ENCODE results near the gene PHF12. TPM values are rescaled to one million over a fixed set of nuclear protein-coding genes. Genes with fewer than 3 reads are reported as not detected.

PHF12 gene
- total and polyA plus RNA-seq, 2 of the 4 experiments (the other 2 are of a cell fraction) = 24.4 to 25.6 TPM

DNA sequence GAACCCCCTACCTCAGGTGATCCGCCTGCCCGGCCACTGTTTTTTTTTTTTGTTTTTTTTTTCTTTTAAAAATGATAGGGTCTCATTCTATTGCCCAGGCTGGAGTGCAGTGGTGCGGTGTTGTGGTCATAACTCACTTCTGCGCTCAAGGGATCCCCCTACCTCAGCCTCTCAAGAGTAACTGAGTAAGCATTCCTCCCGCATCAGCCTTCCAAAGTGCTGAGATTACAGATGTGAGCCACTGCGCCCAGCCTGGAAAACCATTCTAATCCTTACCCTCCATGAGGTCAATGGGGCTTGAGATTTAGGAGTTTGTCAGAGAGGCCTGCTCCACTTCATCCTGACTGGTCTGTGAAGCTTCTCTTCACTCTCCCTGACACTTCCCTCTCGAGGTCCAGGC lies 84.0 kb downstream of the PHF12 start:
- WGBS, 2 experiments (ENCODE audit: extremely low coverage in 2 of 2, insufficient read length in 1 of 2) = no CpG with 5 or more reads among the region's 7 CpGs
- H2AFZ ChIP-seq (replicated peaks; ENCODE audit: low read length, poor library complexity) = no peak overlapping the region
- no peaks in the 10 kb centered on the region for H3K9me1 ChIP-seq (ENCODE audit: insufficient read depth, low read length)
- no peak overlapping the region for H2BK20ac ChIP-seq (ENCODE audit: low read depth, low read length)
- no peak overlapping the region for H2AK9ac ChIP-seq (replicated peaks; ENCODE audit: low read depth, low read length, poor library complexity)
- H3K79me1 ChIP-seq (ENCODE audit: low read depth in 1 of 2, low read length in 2 of 2) = no peaks in the 10 kb centered on the region
- no peak overlapping the region for H3K4me2 ChIP-seq (ENCODE audit: low read depth, low read length)
- H3K9ac ChIP-seq (ENCODE audit: low read depth, low read length) = no peak overlapping the region
- H3K27ac ChIP-seq (ENCODE audit: insufficient read depth, low read length) = no peak overlapping the region
- H3K18ac ChIP-seq (ENCODE audit: low read depth, low read length) = no peak overlapping the region
- no peak overlapping the region for H3K4me3 ChIP-seq (ENCODE audit: insufficient read depth, low read depth, low read length)
- TF ChIP-seq RFX5 (IDR thresholded peaks at IDR 0.05; ENCODE audit: low read depth, low read length) = no peak
- no peak for TF ChIP-seq MXI1 (IDR thresholded peaks at IDR 0.05; ENCODE audit: borderline replicate concordance, low read depth, low read length)
- TF ChIP-seq NFE2L2 (IDR thresholded peaks at IDR 0.05; ENCODE audit: low read depth, low read length) = no peak
- TF ChIP-seq RAD21 (IDR thresholded peaks at IDR 0.05; ENCODE audit: low read length) = no peak
- TF ChIP-seq SMC3 (IDR thresholded peaks at IDR 0.05; ENCODE audit: low read depth, low read length) = no peak
- TF ChIP-seq BHLHE40 (IDR thresholded peaks at IDR 0.05; ENCODE audit: low read depth, low read length) = no peak
- no peak for TF ChIP-seq POLR2A (IDR thresholded peaks at IDR 0.05; ENCODE audit: low read depth, low read length)
- no peak for TF ChIP-seq CEBPB (IDR thresholded peaks at IDR 0.05; ENCODE audit: low read depth, low read length)
- no peak for TF ChIP-seq CHD1 (IDR thresholded peaks at IDR 0.05; ENCODE audit: low read depth, low read length)
- TF ChIP-seq MAZ (IDR thresholded peaks at IDR 0.05; ENCODE audit: borderline replicate concordance, low read depth, low read length) = no peak
- TF ChIP-seq, protein P1, sequence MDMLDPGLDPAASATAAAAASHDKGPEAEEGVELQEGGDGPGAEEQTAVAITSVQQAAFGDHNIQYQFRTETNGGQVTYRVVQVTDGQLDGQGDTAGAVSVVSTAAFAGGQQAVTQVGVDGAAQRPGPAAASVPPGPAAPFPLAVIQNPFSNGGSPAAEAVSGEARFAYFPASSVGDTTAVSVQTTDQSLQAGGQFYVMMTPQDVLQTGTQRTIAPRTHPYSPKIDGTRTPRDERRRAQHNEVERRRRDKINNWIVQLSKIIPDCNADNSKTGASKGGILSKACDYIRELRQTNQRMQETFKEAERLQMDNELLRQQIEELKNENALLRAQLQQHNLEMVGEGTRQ (IDR thresholded peaks at IDR 0.05; ENCODE audit: low read depth, low read length) = no peak
- no peak for TF ChIP-seq MAFK (IDR thresholded peaks at IDR 0.05; ENCODE audit: low read depth, low read length)
- TF ChIP-seq RCOR1 (IDR thresholded peaks at IDR 0.05; ENCODE audit: insufficient replicate concordance, low read length) = no peak
- no peak for TF ChIP-seq FOS (IDR thresholded peaks at IDR 0.05; ENCODE audit: low read depth, low read length)
- TF ChIP-seq, protein P2, sequence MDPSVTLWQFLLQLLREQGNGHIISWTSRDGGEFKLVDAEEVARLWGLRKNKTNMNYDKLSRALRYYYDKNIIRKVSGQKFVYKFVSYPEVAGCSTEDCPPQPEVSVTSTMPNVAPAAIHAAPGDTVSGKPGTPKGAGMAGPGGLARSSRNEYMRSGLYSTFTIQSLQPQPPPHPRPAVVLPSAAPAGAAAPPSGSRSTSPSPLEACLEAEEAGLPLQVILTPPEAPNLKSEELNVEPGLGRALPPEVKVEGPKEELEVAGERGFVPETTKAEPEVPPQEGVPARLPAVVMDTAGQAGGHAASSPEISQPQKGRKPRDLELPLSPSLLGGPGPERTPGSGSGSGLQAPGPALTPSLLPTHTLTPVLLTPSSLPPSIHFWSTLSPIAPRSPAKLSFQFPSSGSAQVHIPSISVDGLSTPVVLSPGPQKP (IDR thresholded peaks at IDR 0.05; ENCODE audit: borderline replicate concordance, low read depth, low read length) = no peak
- TF ChIP-seq, protein P3, sequence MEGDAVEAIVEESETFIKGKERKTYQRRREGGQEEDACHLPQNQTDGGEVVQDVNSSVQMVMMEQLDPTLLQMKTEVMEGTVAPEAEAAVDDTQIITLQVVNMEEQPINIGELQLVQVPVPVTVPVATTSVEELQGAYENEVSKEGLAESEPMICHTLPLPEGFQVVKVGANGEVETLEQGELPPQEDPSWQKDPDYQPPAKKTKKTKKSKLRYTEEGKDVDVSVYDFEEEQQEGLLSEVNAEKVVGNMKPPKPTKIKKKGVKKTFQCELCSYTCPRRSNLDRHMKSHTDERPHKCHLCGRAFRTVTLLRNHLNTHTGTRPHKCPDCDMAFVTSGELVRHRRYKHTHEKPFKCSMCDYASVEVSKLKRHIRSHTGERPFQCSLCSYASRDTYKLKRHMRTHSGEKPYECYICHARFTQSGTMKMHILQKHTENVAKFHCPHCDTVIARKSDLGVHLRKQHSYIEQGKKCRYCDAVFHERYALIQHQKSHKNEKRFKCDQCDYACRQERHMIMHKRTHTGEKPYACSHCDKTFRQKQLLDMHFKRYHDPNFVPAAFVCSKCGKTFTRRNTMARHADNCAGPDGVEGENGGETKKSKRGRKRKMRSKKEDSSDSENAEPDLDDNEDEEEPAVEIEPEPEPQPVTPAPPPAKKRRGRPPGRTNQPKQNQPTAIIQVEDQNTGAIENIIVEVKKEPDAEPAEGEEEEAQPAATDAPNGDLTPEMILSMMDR (conservative IDR thresholded peaks at IDR 0.05; ENCODE audit: low read depth, low read length) = no peak
- no peak overlapping the region for H2BK5ac ChIP-seq (ENCODE audit: low read depth, low read length, poor library complexity, severe bottlenecking)
- no peak overlapping the region for H3K56ac ChIP-seq (ENCODE audit: extremely low read depth, insufficient read depth, low read length)
- no peaks in the 10 kb centered on the region for H4K20me1 ChIP-seq (ENCODE audit: insufficient read depth, low read length)
- H4K91ac ChIP-seq (ENCODE audit: insufficient read depth, low read depth, low read length) = no peak overlapping the region
- H2BK15ac ChIP-seq (ENCODE audit: low read depth, low read length) = no peak overlapping the region
- no peak for ATAC-seq (ENCODE audit: low read depth)
- ChIA-PET CTCF (interaction anchor here (0.6 kb wide), 1 partner anchor 35 kb away, joined by 4 read pairs; no protein-coding TSS in a partner anchor), POLR2A (ENCODE audit: unreplicated experiment) (no interaction called here)
- H4K8ac ChIP-seq (ENCODE audit: low read depth in 2 of 2, low read length in 2 of 2) = no peak overlapping the region
- dilution Hi-C loops (cut with HindIII; ENCODE audit: low sequenced_read_pairs, unreplicated experiment) (no loop called here), intact Hi-C loops (cut with micrococcal nuclease) (no loop called here), in situ Hi-C loops (cut with MboI; ENCODE audit: low sequenced_read_pairs) (no loop called here)
- BruUV-seq (replicated peaks) = no TSS peak
- H2AK5ac ChIP-seq (ENCODE audit: low read depth, low read length) = no peak overlapping the region
- no peak overlapping the region for H3K23ac ChIP-seq (ENCODE audit: low read depth, low read length)
- H4K5ac ChIP-seq (ENCODE audit: low read depth, low read length) = no peak overlapping the region
- 0 out of 2 replicates have a peak, but pooled peaks cover 2% of the 10 kb centered on the region for H3K27me3 ChIP-seq (ENCODE audit: control insufficient read depth, insufficient read depth, low read length)
- no peak overlapping the region for H3K4ac ChIP-seq (ENCODE audit: low read depth, low read length)
- H2BK120ac ChIP-seq (ENCODE audit: low read depth, low read length) = no peak overlapping the region
- H3K4me1 ChIP-seq (ENCODE audit: control insufficient read depth, insufficient read depth, low read length) = no peaks in the 10 kb centered on the region
- DNase-seq = no peak
- no peak overlapping the region for H3K14ac ChIP-seq (replicated peaks; ENCODE audit: low read depth, low read length)
- H3K9me3 ChIP-seq (ENCODE audit: control insufficient read depth, insufficient read depth, low read length) = no peaks in the 10 kb centered on the region
- no peaks in the 10 kb centered on the region for H3K36me3 ChIP-seq (ENCODE audit: control insufficient read depth, insufficient read depth, low read length)
